Ectodermal cell (in vitro differentiated cells): ENCODE results near the gene TRAPPC5.

Source experiments
- H3K27ac ChIP-seq: 2 replicates; pipeline ENCODE4 v1.7.0; 2013; ENCODE audit warnings: mild to moderate bottlenecking, low read depth, low read length; ENCODE audit not compliant: insufficient read depth, poor library complexity, severe bottlenecking
- H3K27me3 ChIP-seq: 2 replicates; pipeline ENCODE4 v1.7.0; 2013; ENCODE audit warnings: mild to moderate bottlenecking, low read length; ENCODE audit not compliant: insufficient read depth, control insufficient read depth, poor library complexity, severe bottlenecking
- H3K36me3 ChIP-seq: one replicate; pipeline ENCODE4 v1.7.0; 2013; ENCODE audit warnings: low read length; ENCODE audit not compliant: control insufficient read depth, insufficient read depth
- H3K4me1 ChIP-seq: one replicate; pipeline ENCODE4 v1.7.0; 2013; ENCODE audit warnings: low read length; ENCODE audit not compliant: control insufficient read depth, insufficient read depth
- H3K4me3 ChIP-seq: 2 replicates; pipeline ENCODE4 v1.7.0; 2013; ENCODE audit warnings: low read depth, low read length, control low read depth; ENCODE audit not compliant: insufficient read depth
- H3K9me3 ChIP-seq: 2 replicates; pipeline ENCODE4 v1.7.0; 2013; ENCODE audit warnings: mild to moderate bottlenecking, low read length, moderate library complexity; ENCODE audit not compliant: control insufficient read depth
- WGBS, 2 experiments: methylation state at CpG; one replicate each; pipeline ENCODE4 v1.1.7; 2013; ENCODE audit warnings: missing lambda C conversion rate in 2 of 2; 5-methylcytosine and 5-hydroxymethylcytosine counted together

TRAPPC5 gene

GRCh38 chr19:7732045-7732444 is 51.4 kb downstream of the TRAPPC5 start, which contains the start of gene CLEC4G:
CLEC4G (minus strand) TSS chr19:7732110; CDS start chr19:7732102, 8 bp downstream.
- H3K27ac ChIP-seq: no peak within 1 kb of the TSS
- no peaks in the 10 kb centered on the region for H3K36me3 ChIP-seq
- no peak within 1 kb of the TSS for H3K4me3 ChIP-seq
- H3K27me3 ChIP-seq: peaks cover 86% of the 10 kb centered on the region
- WGBS, 2 experiments: 63 to 66% methylated on average over 9 of the region's 9 CpGs
- no peaks in the 10 kb centered on the region for H3K9me3 ChIP-seq
- no peaks in the 10 kb centered on the region for H3K4me1 ChIP-seq

DNA sequence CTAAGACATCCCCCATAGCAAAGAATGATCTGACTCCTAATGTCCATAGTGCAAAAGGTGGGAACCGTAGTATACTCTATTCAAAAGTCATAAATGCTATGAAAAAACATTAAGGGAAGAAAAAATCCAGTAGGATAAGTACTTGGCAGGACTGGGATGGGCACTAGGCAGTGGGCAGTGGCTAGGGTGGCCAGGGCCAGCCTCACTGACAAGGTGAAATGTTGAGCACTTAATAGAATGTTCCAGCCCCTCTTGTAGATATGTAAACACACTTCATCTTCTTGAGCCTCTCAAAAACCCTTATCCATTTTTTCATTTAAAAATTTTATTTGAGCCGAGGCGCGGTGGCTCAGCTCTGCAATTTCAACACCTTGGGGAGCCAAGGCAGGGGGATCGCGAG is 52.7 kb downstream of the TRAPPC5 start:
- Histone ChIP-seq H3K36me3 (no peaks in the 10 kb centered on the region), H3K27me3 (peaks cover 75% of the 10 kb centered on the region), H3K4me3 (no peak overlapping the region), H3K27ac (no peak overlapping the region), H3K4me1 (no peaks in the 10 kb centered on the region), H3K9me3 (no peaks in the 10 kb centered on the region)
- 69 to 76% methylated on average over 6 of the region's 6 CpGs for WGBS, 2 experiments

DNA sequence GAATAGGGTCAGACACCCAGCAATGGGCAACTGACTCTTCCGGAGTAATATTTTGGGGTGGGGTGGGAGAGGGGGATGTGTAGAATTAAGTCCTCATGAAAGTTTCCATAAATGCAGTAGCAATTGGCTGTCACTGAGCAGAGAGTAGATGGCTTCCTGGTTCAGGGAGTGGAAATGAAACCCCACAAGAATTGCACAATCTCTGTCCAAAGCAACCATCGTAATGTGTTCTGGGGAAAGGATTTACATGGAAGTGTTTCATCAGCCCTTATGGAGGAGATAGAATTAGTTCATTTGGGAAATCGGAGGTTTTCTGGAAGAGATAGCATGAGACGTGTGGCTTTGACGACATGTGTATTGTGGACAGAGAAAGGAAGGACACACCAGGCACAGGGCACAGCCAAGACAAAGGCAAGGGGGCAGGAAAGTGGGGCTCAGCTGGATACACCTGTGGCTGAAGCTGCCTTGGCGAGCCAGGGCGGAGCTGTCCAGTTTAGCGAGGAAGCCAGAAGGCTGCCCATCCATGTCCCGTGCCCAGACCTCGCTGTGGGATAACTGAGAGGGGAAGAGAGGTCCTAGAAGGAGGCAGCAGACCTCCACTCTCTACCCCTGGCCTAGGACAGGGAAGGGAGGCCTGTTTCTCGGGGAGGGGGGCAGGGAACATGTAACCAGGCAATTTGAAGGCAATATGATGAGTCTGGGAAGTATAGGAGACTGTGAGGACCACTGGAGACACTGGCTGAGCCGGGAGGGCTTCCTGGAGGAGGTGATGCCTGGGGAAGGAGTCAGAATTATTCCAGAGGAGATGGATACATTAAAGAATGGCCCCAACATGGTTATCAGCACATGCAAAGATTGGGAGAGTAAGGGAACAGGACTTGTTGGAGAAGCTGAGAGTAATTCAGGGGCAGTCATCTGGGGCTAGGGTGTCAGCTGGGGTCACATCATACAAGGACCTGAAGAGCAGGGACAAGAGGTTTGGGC is 53.9 kb downstream of the TRAPPC5 start:
- 63 to 65% methylated on average over 12 of the region's 12 CpGs for WGBS, 2 experiments
- Histone ChIP-seq H3K27me3 (peaks cover 63% of the 10 kb centered on the region), H3K4me1 (no peaks in the 10 kb centered on the region), H3K9me3 (no peaks in the 10 kb centered on the region), H3K36me3 (no peaks in the 10 kb centered on the region), H3K27ac (no peak overlapping the region), H3K4me3 (no peak overlapping the region)

GRCh38 chr19:7736148-7736547 is 55.5 kb downstream of the TRAPPC5 start:
- H3K27ac ChIP-seq: no peak overlapping the region
- H3K4me1 ChIP-seq: no peaks in the 10 kb centered on the region
- H3K27me3 ChIP-seq: peaks cover 52% of the 10 kb centered on the region
- WGBS, 2 experiments: 41 to 59% methylated on average over 1 of the region's 1 CpG
- no peak overlapping the region for H3K4me3 ChIP-seq
- H3K36me3 ChIP-seq: no peaks in the 10 kb centered on the region
- no peaks in the 10 kb centered on the region for H3K9me3 ChIP-seq

DNA sequence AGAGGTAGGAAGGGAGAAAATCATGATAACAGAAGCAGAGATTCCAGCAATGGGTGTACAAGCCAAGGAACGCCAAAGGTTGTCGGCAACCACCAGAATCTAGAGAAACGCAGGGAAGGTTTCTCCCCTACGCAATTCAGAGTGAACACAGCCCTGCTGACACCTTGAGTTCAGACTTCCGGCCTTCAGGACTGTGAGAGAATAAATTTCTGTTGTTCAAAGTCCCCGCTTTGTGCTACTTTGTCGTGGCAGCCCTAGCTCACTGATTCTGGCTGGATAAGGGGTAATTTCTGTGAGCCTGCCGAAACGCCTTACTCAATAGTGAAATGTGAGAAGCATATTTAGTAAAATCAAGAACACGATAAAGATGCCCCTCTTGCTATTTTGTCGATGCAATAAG is 56.6 kb downstream of the TRAPPC5 start:
- Histone ChIP-seq H3K9me3 (no peaks in the 10 kb centered on the region), H3K27me3 (peaks cover 41% of the 10 kb centered on the region), H3K36me3 (no peaks in the 10 kb centered on the region), H3K4me1 (no peaks in the 10 kb centered on the region), H3K27ac (no peak overlapping the region), H3K4me3 (no peak overlapping the region)
- WGBS, 2 experiments: 89% methylated on average over 11 of the region's 11 CpGs
